GM21619 (cell line): Measurements from ENCODE around the gene SYNE1.
"Not testable (repeated sequence)": the region's sequence is repeated elsewhere in the genome, so short reads cannot be mapped to it uniquely, and the experiment has no call there.

ENCODE experiments used
- ATAC-seq: cut with Tn5 transposase; IDR thresholded peaks from one replicate; pipeline ENCODE4 v1.9.1; 2021; ENCODE audit not compliant: unreplicated experiment

SYNE1 gene

DNA sequence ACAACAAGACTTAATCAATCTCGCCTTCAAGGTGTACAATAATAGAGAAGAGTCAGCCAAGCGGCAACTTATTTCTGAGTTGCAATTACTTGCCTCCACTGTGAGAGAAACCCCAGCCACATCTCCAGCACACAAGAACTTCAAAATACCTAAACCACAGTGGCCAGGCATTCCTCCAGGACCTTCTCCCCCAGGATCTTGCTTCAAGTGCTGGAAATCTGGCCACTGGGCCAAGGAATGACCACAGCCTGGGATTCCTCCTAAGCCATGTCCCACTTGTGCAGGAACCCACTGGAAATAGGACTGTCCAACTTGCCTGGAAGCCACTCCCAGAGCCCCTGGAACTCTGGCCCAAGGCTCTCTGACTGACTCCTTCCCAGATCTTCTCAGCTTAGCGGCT is 144.9 kb downstream of the SYNE1 start:
- not testable (repeated sequence) for ATAC-seq

DNA sequence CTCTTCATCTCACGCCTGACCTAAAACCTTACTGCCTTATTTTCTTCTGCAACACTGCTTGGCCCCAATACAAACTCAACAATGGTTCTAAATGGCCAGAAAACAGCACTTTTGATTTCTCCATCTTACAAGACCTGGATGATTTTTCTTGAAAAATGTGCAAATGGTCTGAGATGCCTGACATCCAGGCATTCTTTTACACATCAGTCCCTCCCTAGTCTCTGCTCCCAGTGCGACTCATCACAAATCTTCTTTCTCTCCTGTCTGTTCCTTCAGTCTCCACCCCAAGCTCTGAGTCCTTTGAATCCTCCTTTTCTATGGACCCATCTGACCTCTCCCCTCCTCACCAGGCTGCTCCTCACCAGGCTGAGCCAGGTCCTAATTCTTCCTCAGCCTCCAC is 145.7 kb downstream of the SYNE1 start:
- not testable (repeated sequence) for ATAC-seq

DNA sequence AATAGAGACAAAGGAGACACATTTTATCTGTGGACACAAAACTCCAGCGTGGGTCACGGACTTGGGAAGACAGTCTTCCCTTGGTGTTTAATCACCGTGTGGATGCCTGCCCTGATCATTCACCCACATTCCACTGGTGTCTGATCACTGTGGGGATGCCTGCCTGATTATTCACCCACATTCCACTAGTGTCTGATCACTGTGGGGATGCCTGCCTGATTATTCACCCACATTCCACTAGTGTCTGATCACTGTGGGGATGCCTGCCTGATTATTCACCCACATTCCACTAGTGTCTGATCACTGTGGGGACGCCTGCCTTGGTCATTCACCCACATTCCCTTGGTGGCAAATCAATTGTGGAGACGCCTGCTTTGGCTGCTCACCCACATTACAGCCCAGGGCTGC is 146.2 kb downstream of the SYNE1 start:
- ATAC-seq = not testable (repeated sequence)

DNA sequence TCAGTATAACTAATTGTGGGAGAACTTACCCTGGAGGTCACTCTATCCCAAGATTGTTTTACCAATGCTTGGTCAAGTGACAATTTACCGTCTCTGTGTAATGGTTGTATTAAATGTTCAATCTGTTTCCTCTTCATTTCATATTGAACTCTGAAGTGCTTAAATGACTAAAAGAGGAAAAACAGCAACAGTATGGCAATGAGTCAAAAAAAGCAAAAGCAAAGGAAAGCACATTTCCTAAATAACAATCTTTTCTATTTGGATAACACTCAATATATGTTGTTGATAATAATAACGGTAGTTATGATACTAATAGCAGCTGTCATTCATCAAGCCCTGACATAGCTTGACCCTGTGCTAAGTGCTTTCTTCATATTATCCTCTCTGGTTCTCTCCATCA is 152.4 kb downstream of the SYNE1 start:
- no peak for ATAC-seq

DNA sequence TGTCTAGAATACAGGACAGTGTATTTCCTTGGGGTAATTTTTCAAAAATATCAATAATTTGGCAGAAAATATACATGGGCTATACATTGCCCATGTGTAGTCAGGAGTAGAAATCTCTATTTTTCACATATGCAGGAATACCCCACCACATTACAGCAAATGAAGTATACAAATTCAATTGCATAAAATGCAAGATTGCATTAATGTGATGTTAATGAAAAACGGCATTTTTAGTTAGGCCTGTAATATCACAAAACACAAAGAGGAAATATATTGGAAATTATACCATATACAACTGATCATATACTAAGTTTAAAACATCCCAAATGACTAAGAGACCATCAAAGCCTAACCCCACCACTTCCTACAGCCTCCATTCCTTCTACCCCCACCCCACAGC is 154.9 kb downstream of the SYNE1 start:
- no peak for ATAC-seq

DNA sequence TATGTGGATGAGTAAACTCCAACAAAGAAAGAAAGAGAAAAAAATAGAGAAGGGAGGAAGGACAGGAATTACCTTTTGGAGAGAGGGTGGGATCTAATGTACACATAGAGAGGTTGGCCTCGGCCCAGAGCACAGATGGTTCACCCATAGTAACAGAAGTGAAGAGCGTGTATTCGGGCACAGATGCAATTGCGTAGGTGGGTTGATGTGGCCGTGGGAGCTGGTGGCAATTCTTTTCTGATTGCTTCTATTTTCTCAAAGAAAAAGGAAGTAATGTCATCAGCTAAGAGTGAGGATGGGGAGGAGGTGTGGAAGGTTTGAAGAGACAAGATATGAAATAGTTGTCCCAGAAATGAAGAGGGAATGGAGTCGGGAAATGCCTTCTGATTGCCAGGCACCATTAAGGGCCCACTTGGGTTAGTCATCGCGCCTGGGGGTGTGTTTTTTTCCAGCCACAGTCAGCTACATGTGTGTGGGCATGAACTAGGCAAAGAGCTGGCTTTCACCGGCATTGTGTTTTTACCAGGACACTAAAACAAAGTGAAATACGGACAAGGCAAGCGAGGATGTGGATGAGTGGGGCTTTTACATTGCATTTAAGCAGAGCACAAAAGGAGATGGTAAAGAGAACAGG is 158.7 kb downstream of the SYNE1 start:
- no peak for ATAC-seq

DNA sequence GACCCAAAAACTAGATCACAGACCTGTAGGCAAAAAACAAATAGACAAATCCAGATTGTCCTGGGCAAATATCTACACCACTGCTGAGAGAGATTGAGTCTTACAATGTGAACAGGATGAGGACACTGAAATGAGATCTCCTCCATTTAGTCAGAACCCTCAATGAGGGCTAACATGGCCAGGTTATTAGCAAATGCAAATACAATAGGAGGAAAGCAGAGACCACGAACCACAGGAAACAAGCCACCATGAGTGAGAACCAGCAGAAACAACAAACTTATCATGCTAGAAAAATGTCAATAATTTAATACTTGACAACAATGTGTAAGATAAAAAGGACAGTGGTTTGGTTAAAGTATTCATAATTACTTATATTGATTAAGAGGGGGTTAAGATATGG is 162.8 kb downstream of the SYNE1 start:
- ATAC-seq = no peak

DNA sequence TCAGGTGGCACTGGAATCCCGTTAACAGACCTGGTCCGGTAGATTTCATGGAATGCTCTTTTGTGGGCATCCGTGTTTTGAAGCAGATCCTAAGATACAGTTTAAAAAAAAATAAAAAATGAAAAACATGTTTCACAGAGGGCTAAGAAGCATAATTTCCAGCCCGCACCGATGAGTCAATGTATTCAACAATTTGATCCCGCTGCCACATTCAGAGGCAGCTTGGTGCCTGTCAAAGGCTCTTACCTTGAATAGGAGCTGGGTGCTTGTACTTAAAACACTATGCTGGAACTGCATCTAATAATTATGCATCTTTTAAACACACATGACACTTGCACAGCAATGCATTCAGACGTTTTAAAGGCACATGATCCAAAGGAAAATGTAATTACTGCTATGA is 164.8 kb downstream of the SYNE1 start:
- ATAC-seq = no peak

DNA sequence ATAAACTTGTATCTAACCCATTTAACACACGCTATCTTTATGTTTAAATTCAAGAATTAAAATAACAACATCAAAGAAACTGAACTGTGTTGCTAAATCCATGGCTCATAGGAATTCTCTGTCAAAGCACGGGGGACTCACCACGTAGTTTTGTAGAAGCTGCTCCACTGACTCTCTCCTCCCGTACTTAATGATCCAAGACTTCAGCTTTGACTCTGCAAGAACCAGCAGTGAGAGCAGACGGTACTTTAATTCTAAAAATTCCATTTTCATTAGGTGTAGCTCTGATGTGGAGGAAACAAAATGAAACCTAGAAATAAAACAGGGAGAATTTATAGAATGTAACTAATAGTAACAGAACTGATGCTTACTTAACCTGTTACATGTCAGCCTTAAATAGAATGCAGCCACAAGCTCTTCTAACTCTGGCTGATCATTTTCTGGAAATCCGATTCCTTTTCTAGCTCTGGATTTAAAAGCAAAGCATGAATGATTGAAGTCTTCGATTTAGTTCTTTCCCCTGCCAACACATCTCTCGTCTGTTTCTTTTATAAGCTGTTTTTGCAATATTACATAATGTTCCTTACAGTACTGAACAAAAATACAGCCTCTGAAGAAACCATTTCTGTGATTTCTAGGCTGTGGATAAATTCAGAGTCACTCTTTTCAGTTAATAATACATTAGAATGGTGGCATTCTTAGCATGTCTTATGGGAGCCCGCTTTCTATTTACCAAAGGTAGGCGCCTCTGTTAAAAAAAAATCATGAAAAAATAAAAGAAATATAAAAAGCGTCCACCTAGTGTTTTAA is 165.5 kb downstream of the SYNE1 start:
- no peak for ATAC-seq

DNA sequence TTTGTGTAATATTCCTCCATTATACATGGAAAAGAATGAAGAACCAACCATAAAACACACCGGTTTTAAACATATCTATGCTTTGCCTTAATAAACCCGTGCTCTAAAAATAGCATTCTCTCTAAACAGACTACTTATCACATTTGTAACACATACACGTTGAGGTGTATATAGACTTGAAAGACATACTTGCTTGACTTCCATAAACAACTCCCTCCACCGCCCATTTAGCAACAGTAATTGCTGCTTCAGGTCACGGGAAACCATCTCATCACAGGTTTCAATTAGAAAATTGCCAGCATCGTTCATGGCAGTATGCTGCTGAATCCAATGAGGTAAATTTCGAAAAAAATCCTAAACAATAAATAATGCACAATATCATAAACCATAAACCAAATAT is 174.0 kb downstream of the SYNE1 start:
- no peak for ATAC-seq

DNA sequence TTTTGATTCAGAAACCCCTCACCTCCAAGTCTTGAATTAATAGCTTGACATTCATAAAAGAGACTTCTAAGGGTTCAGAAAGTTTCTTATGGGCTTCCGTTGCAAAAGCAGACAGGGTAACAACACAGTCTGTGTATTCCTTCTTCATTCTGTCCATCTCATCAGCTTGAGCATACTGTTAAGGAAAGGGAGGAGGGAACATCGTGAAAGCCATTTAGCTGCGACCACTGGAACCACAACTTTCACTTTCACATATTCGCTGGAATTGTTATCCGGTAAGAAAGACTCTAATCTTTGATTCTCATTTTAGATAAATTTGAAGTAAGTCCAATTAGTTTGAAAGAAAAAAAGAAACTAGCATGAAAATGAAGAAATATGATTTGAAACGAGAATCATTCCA is 174.4 kb downstream of the SYNE1 start:
- no peak for ATAC-seq

DNA sequence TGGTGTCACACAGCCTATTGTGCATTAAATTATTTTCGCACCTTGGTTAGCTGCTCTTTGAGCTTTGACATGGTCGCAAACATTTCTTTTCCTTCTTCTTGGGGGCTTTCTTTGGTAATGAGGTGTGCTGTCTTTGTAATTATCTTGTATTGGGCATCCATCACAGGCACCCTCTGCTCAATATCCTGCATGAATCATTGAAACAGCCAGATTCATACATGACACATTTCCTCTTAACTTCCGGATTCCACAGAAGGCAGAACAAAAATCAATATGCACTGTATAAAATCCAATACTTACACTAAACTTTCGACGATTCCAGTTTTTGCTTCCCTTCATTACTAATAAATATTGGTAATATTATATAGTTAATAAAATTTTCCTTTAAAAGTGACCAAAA is 175.6 kb downstream of the SYNE1 start:
- ATAC-seq = no peak

DNA sequence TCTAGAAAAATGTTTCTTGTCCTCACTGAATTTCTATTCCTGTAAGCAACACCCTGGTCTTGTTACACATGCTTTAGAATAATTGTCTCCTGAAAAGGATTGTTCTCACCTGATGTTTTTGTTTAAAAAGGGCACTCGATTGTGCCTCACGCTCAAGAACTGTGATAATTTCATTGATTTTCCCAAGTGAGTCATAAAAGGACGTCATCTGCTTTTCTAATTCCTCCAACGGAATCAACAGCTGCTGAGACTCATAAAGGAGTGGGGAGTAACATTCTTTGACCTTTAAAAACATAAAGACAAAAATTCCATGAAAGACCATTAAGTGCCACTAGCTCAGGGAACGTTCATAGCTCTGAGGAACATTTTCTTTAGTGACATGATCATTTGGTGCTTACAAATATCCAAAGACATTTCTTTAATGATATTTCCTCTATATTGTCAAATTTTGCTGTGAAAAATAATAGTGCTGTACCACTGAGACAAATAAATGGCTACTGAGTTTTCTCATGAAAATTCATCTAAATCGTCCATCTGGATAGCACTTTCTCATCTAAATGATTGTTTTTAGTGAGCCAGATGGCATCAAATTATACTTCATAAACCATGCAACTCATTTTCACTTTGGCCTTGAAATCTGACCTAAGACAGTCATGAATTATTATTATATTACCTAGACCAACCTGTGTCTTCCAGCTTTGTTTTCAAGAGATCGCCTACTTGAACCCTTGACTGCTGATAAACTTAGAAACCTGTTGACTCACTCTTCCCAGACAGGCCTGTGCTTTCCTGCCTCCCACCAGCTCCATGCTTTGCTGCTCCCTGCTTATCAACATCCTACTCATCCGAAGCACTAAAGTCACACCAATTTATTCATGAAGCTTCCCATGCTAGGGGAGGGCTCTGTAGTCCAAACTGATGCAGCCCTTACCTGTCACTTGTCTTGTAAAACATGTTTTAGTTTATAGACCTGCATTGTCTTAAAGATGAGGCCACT is 178.2 kb downstream of the SYNE1 start:
- no peak for ATAC-seq

DNA sequence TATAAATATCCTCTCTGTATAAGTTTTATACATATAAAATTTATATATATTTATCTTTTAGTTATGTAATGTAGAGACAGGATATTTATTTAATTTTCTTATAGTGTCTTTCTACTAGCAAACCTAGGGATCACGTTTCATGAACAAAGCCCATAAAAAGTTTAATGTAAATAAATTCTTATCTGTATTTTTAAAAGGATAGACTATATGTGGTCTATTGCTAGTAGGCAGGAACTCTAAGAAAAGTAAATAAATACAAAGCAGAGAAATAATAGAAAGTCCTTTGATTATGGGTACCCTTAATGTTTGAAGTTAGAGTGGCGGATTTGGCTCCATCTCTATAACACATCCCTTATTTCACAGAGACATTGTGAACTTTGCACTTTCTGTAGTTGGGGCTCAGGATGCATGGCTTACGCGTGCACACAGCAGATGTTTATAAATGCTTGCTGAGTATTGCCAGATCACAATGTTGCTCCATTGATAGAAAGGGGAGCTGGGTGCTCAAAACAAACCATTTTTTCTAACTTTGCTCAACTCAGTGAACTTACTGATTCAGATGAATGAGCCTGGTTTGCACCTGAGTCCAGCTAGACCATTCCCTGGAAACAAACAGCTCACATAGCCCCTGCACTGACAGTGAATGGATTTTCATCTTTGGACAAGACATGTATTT is 179.1 kb downstream of the SYNE1 start:
- ATAC-seq = no peak

DNA sequence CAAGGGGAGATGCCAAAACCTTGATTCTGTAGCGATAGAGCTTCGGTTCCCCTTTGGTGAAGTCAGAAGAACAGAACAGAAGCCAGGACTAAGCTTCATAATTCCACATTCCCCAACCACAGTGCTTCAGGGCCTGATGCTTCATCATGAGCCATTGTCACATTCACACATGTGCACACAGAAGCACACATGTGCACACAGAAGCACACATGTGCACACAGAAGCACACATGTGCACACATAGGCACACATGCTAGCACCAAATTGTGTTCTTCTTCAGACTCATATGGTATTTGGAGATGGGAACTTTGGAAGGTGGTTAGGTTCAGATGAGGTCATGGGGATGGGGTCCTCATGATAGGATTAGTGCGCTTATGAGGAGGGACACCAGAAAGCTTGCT is 183.2 kb downstream of the SYNE1 start:
- ATAC-seq = no peak

DNA sequence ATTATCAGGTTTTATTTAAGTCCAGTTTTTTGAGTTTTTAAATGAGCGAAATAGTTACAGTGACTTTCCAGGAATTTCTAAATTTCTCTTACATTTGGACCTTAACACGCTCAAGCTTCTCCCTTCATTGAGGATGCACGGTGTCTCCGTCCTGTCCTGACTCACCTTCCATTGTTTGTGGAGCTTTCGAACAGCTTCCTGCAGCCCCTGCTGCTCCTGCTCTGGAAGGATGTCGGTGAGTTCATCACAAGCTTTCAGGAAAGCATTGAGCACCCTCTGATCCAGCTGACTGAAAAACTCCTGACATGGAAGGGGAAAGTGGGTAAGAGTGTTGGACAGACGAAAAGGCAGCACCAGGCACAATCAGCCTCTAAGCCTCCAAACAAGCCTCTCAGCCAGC is 183.7 kb downstream of the SYNE1 start:
- ATAC-seq = no peak

DNA sequence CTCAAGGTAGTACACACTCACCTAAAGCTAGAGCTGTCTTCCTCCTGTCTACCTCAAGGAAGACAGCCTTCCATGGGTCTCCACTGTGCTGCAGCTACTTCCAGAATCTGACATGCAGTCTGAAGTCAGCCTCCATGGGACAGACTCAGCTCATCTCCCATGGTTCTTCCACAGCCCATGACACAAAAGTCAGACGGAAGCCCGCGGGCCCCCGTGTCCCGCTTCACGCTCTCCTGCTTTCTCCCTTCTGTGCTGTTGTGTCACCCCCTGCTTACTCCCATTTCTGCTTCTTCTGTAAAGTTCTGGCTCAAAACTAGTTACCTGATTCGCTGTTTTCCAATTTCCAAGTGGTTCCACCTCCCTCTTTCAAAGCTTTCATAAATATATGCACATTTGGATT is 184.5 kb downstream of the SYNE1 start:
- no peak for ATAC-seq

DNA sequence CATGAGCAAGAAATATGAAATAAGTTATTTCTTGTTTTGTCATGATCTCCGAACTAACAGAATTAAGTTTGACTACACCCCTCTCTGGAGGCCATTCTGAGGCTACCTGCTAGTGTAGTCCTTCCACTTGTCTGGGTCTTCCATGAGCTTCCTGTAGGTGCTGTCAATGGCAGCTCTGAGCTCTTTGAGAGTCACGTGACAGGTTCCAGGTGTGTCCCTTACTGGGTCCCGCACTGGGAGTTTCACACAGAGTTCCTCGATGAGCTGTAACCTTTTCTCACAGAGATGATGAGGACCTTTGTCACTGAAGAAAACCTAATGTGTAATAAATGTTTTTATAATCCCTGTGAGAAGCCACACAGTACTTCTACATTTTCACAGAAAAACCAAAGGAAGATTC is 186.6 kb downstream of the SYNE1 start:
- no peak for ATAC-seq

DNA sequence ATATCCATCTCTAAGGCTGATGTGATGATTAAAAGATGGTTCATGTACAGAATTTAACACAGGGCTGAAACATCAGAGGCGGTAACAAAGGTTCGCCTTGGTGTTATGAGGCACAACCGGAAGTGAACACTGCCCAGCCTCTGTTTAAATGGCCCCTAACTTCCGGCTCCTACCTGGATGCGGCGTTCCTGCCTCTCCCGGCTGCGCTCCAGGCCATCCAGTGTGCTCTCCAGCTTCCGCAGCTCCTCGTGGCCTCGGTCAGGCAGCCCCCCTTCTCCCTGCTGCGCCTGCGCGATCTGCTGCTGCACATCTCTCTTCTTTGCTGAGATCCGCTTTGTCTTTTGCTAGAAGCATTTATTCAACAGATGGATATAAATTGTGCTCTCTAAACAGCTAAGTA is 195.3 kb downstream of the SYNE1 start:
- ATAC-seq = no peak

DNA sequence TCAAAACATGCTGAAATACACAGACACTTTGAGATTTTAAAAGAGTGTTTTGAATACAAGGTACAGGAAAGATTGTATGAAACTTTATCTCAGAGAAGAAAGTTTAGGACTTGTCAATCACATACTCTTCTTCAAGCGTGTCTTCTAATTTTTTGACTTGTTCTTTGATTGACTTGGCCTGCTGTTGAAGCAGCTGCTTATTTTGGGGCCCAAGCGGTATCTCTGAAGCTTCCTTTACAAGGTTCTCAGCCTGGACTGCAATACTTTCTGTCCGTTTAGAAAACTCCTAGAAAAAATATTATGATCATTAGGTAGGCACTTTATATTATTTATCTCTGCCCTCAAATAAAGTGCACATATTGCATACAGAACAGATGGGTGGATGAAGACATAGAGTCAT is 201.3 kb downstream of the SYNE1 start:
- no peak for ATAC-seq

DNA sequence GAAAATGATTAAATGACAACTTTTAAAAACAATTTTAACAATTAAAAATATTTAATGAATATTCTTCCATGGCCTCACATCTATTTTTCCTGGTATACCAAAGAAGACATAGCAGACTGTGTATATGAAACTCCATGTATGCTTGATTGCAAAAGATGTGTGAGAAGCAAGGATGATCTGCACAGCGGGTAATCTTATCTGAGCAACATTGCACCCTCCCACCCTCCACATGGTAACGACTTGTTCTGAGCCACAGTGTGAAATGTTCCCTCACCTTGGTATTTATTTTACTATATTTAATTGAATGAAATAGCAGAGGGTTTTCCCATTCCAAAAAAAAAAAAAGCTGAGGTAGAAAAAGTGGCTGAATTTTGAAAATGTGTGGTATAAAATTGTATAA is 204.4 kb downstream of the SYNE1 start:
- no peak for ATAC-seq
